ENCODE data around the gene TNRC18.
"Not testable (repeated sequence)": the region's sequence is repeated elsewhere in the genome, so short reads cannot be mapped to it uniquely, and the experiment has no call there.

TNRC18 gene

GRCh38 chr7:5287802-5288201 lies 135.8 kb downstream of the TNRC18 start:
- no peak for DNase-seq

GRCh38 chr7:5287373-5287772 lies 136.3 kb downstream of the TNRC18 start:
- DNase-seq = not testable (repeated sequence)

GRCh38 chr7:5286933-5287332 lies 136.7 kb downstream of the TNRC18 start:
- no peak for DNase-seq

- DNase-seq = no peak
These were observed 139.0 kb downstream of the TNRC18 start for GRCh38 chr7:5284304-5285281.

- no peak for DNase-seq
These were observed 140.0 kb downstream of the TNRC18 start for GRCh38 chr7:5283421-5284303.

- DNase-seq = no peak
These were observed 140.9 kb downstream of the TNRC18 start, which contains the start of gene SLC29A4 for GRCh38 chr7:5282543-5283316. Gene SLC29A4, plus strand, starts transcription at chr7:5282943. Its CDS starts 4,874 bp downstream, at chr7:5287817.

GRCh38 chr7:5281598-5282500 lies 141.8 kb downstream of the TNRC18 start:
- DNase-seq = not testable (repeated sequence)

GRCh38 chr7:5279734-5280133 lies 143.9 kb downstream of the TNRC18 start:
- no peak for DNase-seq

GRCh38 chr7:5278766-5279165 lies 144.9 kb downstream of the TNRC18 start:
- no peak for DNase-seq

GRCh38 chr7:5276611-5277010 lies 147.0 kb downstream of the TNRC18 start:
- no peak for DNase-seq

GRCh38 chr7:5276123-5276522 lies 147.5 kb downstream of the TNRC18 start:
- not testable (repeated sequence) for DNase-seq

GRCh38 chr7:5275510-5275909 lies 148.1 kb downstream of the TNRC18 start:
- DNase-seq = not testable (repeated sequence)

- not testable (repeated sequence) for DNase-seq
These were observed 148.6 kb downstream of the TNRC18 start for GRCh38 chr7:5274985-5275431.

- DNase-seq = no peak
These were observed 149.2 kb downstream of the TNRC18 start for GRCh38 chr7:5274441-5274840.

GRCh38 chr7:5273831-5274405 lies 149.7 kb downstream of the TNRC18 start:
- DNase-seq = not testable (repeated sequence)

- no peak for DNase-seq
These were observed 152.8 kb downstream of the TNRC18 start for GRCh38 chr7:5270788-5271187.

GRCh38 chr7:5269992-5270657 lies 153.5 kb downstream of the TNRC18 start:
- not testable (repeated sequence) for DNase-seq

GRCh38 chr7:5267829-5268228 lies 155.8 kb downstream of the TNRC18 start:
- DNase-seq = not testable (repeated sequence)

- no peak for DNase-seq
These were observed 157.2 kb downstream of the TNRC18 start for GRCh38 chr7:5266191-5267028.
